HepG2 (cell line): ENCODE data around the gene AGR2. TPM values are rescaled to one million over a fixed set of nuclear protein-coding genes. Genes with fewer than 3 reads are reported as not detected.

Experiments
- ATAC-seq: fragments of 200-7000 bp; cut with Tn5 transposase; 3 replicates; pipeline ENCODE4 v1.9.1; 2020; ENCODE audit warnings: mild to moderate bottlenecking, moderate library complexity
- BruUV-seq: library from RNA; stranded (reverse); fragments of 400-500 nt; replicated peaks from 2 replicates; lab custom pipeline; 2021; lab: Mats Ljungman, UMichigan
- CTCF ChIA-PET: fragments of 300-600 bp; formaldehyde crosslinking; extraction: SDS; loops from one replicate; lab custom pipeline; 2021; ENCODE audit warnings: low total read pairs, inconsistent platforms, low intra/inter-chr PET ratio; lab: Yijun Ruan, JAX
- POLR2A ChIA-PET: fragments of 350-600 bp; sonication (Branson Sonifier 250); formaldehyde crosslinking; loops from one replicate; lab custom pipeline; 2020; ENCODE audit warnings: antibody characterized with exemption, inconsistent platforms; lab: Yijun Ruan, JAX
- DNase-seq: peaks from one replicate; pipeline ENCODE4 v3.0.0-alpha.2; 2015; ENCODE audit warnings: low spot score
- FAIRE-seq: peaks from 3 replicates; lab custom pipeline; 2011; peaks lifted over from hg19 to GRCh38; lab: Jason Lieb, UNC
- H2AFZ ChIP-seq: one replicate; pipeline ENCODE4 v1.6.1; 2011; ENCODE audit warnings: low read length, inconsistent platforms
- H3K27ac ChIP-seq: fragments of 300-600 bp; 3 replicates; pipeline ENCODE4 v1.8.0; 2011; ENCODE audit warnings: mixed run types, mild to moderate bottlenecking, mixed read lengths, low read length, inconsistent platforms; ENCODE audit not compliant: insufficient read depth; ENCODE audit errors: extremely low read length
- H3K27me3 ChIP-seq, 2 experiments: fragments of 200-600 bp in 1 of 2; 2 replicates in 1 of 2; 3 replicates in 1 of 2; pipeline versions ENCODE4 v1.6.0 to v1.8.0; 2011; ENCODE audit warnings: low read length in 2 of 2, mild to moderate bottlenecking in 2 of 2, moderate library complexity in 2 of 2, inconsistent platforms in 1 of 2; ENCODE audit not compliant: insufficient read depth in 2 of 2, control insufficient read depth in 1 of 2
- H3K36me3 ChIP-seq, 2 experiments: fragments of 200-600 bp in 1 of 2; replicated peaks in 1 of 2; 2 replicates in 1 of 2; 3 replicates in 1 of 2; pipeline versions ENCODE4 v1.5.1 to v1.8.0; 2011; ENCODE audit warnings: low read length in 2 of 2, inconsistent platforms in 1 of 2; ENCODE audit not compliant: insufficient read depth in 2 of 2, control insufficient read depth in 1 of 2
- H3K4me1 ChIP-seq: 2 replicates; pipeline ENCODE4 v1.5.1; 2012; ENCODE audit warnings: low read length, inconsistent platforms; ENCODE audit not compliant: insufficient read depth
- H3K4me2 ChIP-seq: 2 replicates; pipeline ENCODE4 v1.6.0; 2011; ENCODE audit warnings: low read depth, low read length, inconsistent platforms
- H3K4me3 ChIP-seq, 3 experiments: fragments of 200-600 bp in 1 of 3; sonication (generic), shearing (Covaris generic) in 1 of 3; replicated peaks in 1 of 3; 2 replicates each; pipeline ENCODE4 v1.5.1; 2011 to 2016; ENCODE audit warnings: low read length in 3 of 3, inconsistent platforms in 2 of 3, low read depth in 2 of 3, mild to moderate bottlenecking in 2 of 3, control low read depth in 1 of 3, mixed read lengths in 1 of 3; ENCODE audit not compliant: insufficient read depth in 1 of 3
- H3K79me2 ChIP-seq: one replicate; pipeline ENCODE4 v1.6.1; 2011; ENCODE audit warnings: low read length, inconsistent platforms; ENCODE audit not compliant: insufficient read depth
- H3K9ac ChIP-seq: 2 replicates; pipeline ENCODE4 v1.6.0; 2011; ENCODE audit warnings: mild to moderate bottlenecking, low read depth, low read length, inconsistent platforms; ENCODE audit not compliant: insufficient read depth
- H3K9me3 ChIP-seq: 2 replicates; pipeline ENCODE4 v1.5.1; 2012; ENCODE audit warnings: mild to moderate bottlenecking, low read length
- H4K20me1 ChIP-seq: 2 replicates; pipeline ENCODE4 v1.6.0; 2011; ENCODE audit warnings: inconsistent platforms, mild to moderate bottlenecking, low read length, moderate library complexity; ENCODE audit not compliant: insufficient read depth
- GPN1 ChIP-seq: sonication (generic); formaldehyde crosslinking; IDR thresholded peaks from 2 replicates; pipeline ENCODE4 v1.5.1; 2020; ENCODE audit warnings: missing genetic modification reagents, borderline replicate concordance
- HNRNPLL ChIP-seq: fragments of 200-400 bp; formaldehyde crosslinking; IDR thresholded peaks from 2 replicates; pipeline ENCODE4 v1.6.1; 2017; ENCODE audit warnings: mild to moderate bottlenecking, low read depth, low read length; ENCODE audit not compliant: poor library complexity, severe bottlenecking
- MBD4 ChIP-seq: IDR thresholded peaks from 2 replicates; pipeline ENCODE4 v1.6.1; 2012; ENCODE audit warnings: low read length, inconsistent platforms, borderline replicate concordance
- TAF1 ChIP-seq: sonication (generic); formaldehyde crosslinking; IDR thresholded peaks from 2 replicates; pipeline ENCODE4 v1.4.0; 2020; ENCODE audit warnings: missing genetic modification reagents
- TCF7L2 ChIP-seq: IDR thresholded peaks from 2 replicates; pipeline ENCODE4 v1.6.1; 2011; ENCODE audit warnings: mild to moderate bottlenecking, low read depth, low read length, moderate library complexity
- UBTF ChIP-seq: sonication (generic); formaldehyde crosslinking; IDR thresholded peaks from 2 replicates; pipeline ENCODE4 v1.4.0; 2020; ENCODE audit warnings: mild to moderate bottlenecking, missing genetic modification reagents
- ZNF484 ChIP-seq: sonication (generic); formaldehyde crosslinking; IDR thresholded peaks from 2 replicates; pipeline ENCODE4 v1.5.1; 2020; ENCODE audit warnings: mild to moderate bottlenecking, low read depth, missing genetic modification reagents, borderline replicate concordance
- ZNF510 ChIP-seq: sonication (generic); formaldehyde crosslinking; IDR thresholded peaks from 2 replicates; pipeline ENCODE4 v1.4.0; 2020; ENCODE audit warnings: low read depth, mild to moderate bottlenecking, missing genetic modification reagents
- ZNF775 ChIP-seq: sonication (generic); formaldehyde crosslinking; IDR thresholded peaks from 2 replicates; pipeline ENCODE4 v1.4.0; 2020; ENCODE audit warnings: missing genetic modification reagents, mild to moderate bottlenecking, moderate library complexity, borderline replicate concordance
- in situ Hi-C: cut with HindIII; loops from 2 replicates; pipeline ENCODE4 v1.10.0; 2017; ENCODE audit warnings: low pct_unique_long_range_greater_than_20kb; ENCODE audit not compliant: extremely low pct_ligation_motif_present
- intact Hi-C: fragments of 100-400 bp; cut with micrococcal nuclease; formaldehyde crosslinking; loops from one replicate; pipeline ENCODE4 v1.10.0; 2022; ENCODE audit not compliant: unreplicated experiment
- polyA plus RNA-seq, 8 experiments: library from polyadenylated mRNA; depleted of rRNA in 3 of 8; stranded (reverse) in 7 of 8; unstranded in 1 of 8; fragments of >200 nt; fragmentation: Illumina TruSeq in 4 of 8; extraction: Trizol in 4 of 8; gene quantifications; 2 replicates each; pipeline versions ENCODE4 v1.2.1 to v1.2.3, GENCODE V29; 2011 to 2016; ENCODE audit warnings: low read depth in 4 of 8, missing spikeins in 1 of 8, mixed read lengths in 1 of 8; ENCODE audit not compliant: insufficient read depth in 1 of 8
- total RNA-seq, 5 experiments: library from RNA; depleted of rRNA; stranded (reverse); fragments of >200 nt; fragmentation: Illumina TruSeq; extraction: Trizol; gene quantifications; 2 replicates each; pipeline ENCODE4 v1.2.3, GENCODE V29; 2016; ENCODE audit warnings: low read depth in 1 of 5
- TF ChIP-seq, protein P1 (sequence below): sonication (generic); formaldehyde crosslinking; conservative IDR thresholded peaks from 2 replicates; pipeline ENCODE4 v1.4.0; 2020; ENCODE audit warnings: missing genetic modification reagents
- TF ChIP-seq, protein P2 (sequence below): sonication (generic); formaldehyde crosslinking; IDR thresholded peaks from 2 replicates; pipeline ENCODE4 v1.5.0; 2020; ENCODE audit warnings: mild to moderate bottlenecking, missing genetic modification reagents
- TF ChIP-seq, protein P3 (sequence below): sonication (generic); formaldehyde crosslinking; IDR thresholded peaks from 2 replicates; pipeline ENCODE4 v1.4.0; 2020; ENCODE audit warnings: mild to moderate bottlenecking, missing genetic modification reagents

AGR2 gene
- total and polyA plus RNA-seq, 2 of the 13 experiments (the other 11 are each of a cell fraction or from before 2014, with no cell fraction given): 1.7 to 2.9 TPM

- H3K4me3 ChIP-seq: no peak overlapping the region
- DNase-seq (no peak), ATAC-seq (no peak), FAIRE-seq (no peak)
- H4K20me1 ChIP-seq: no peaks in the 10 kb centered on the region
- no peaks in the 10 kb centered on the region for H3K36me3 ChIP-seq
- ChIA-PET CTCF (no interaction called here), POLR2A (no interaction called here)
- no peak overlapping the region for H3K9ac ChIP-seq
- no TSS peak for BruUV-seq
- H3K79me2 ChIP-seq: no peaks in the 10 kb centered on the region
- H3K4me2 ChIP-seq: no peak overlapping the region
- intact Hi-C loops (no loop called here), in situ Hi-C loops (no loop called here)
- no peaks in the 10 kb centered on the region for H3K9me3 ChIP-seq
- H3K27me3 ChIP-seq: no peaks in the 10 kb centered on the region
- TF ChIP-seq TCF7L2: no peak
- TF ChIP-seq, protein P1, sequence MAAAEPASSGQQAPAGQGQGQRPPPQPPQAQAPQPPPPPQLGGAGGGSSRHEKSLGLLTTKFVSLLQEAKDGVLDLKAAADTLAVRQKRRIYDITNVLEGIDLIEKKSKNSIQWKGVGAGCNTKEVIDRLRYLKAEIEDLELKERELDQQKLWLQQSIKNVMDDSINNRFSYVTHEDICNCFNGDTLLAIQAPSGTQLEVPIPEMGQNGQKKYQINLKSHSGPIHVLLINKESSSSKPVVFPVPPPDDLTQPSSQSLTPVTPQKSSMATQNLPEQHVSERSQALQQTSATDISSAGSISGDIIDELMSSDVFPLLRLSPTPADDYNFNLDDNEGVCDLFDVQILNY: no peak
- TF ChIP-seq UBTF (CRISPR knock-in tag): no peak
- TF ChIP-seq, protein P2, sequence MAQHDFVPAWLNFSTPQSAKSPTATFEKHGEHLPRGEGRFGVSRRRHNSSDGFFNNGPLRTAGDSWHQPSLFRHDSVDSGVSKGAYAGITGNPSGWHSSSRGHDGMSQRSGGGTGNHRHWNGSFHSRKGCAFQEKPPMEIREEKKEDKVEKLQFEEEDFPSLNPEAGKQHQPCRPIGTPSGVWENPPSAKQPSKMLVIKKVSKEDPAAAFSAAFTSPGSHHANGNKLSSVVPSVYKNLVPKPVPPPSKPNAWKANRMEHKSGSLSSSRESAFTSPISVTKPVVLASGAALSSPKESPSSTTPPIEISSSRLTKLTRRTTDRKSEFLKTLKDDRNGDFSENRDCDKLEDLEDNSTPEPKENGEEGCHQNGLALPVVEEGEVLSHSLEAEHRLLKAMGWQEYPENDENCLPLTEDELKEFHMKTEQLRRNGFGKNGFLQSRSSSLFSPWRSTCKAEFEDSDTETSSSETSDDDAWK: no peak
- no peak for TF ChIP-seq GPN1
- TF ChIP-seq ZNF775 (CRISPR knock-in tag): no peak
- no peak for TF ChIP-seq HNRNPLL
- TF ChIP-seq TAF1 (CRISPR knock-in tag): no peak
- TF ChIP-seq ZNF510 (CRISPR knock-in tag): no peak
- TF ChIP-seq, protein P3, sequence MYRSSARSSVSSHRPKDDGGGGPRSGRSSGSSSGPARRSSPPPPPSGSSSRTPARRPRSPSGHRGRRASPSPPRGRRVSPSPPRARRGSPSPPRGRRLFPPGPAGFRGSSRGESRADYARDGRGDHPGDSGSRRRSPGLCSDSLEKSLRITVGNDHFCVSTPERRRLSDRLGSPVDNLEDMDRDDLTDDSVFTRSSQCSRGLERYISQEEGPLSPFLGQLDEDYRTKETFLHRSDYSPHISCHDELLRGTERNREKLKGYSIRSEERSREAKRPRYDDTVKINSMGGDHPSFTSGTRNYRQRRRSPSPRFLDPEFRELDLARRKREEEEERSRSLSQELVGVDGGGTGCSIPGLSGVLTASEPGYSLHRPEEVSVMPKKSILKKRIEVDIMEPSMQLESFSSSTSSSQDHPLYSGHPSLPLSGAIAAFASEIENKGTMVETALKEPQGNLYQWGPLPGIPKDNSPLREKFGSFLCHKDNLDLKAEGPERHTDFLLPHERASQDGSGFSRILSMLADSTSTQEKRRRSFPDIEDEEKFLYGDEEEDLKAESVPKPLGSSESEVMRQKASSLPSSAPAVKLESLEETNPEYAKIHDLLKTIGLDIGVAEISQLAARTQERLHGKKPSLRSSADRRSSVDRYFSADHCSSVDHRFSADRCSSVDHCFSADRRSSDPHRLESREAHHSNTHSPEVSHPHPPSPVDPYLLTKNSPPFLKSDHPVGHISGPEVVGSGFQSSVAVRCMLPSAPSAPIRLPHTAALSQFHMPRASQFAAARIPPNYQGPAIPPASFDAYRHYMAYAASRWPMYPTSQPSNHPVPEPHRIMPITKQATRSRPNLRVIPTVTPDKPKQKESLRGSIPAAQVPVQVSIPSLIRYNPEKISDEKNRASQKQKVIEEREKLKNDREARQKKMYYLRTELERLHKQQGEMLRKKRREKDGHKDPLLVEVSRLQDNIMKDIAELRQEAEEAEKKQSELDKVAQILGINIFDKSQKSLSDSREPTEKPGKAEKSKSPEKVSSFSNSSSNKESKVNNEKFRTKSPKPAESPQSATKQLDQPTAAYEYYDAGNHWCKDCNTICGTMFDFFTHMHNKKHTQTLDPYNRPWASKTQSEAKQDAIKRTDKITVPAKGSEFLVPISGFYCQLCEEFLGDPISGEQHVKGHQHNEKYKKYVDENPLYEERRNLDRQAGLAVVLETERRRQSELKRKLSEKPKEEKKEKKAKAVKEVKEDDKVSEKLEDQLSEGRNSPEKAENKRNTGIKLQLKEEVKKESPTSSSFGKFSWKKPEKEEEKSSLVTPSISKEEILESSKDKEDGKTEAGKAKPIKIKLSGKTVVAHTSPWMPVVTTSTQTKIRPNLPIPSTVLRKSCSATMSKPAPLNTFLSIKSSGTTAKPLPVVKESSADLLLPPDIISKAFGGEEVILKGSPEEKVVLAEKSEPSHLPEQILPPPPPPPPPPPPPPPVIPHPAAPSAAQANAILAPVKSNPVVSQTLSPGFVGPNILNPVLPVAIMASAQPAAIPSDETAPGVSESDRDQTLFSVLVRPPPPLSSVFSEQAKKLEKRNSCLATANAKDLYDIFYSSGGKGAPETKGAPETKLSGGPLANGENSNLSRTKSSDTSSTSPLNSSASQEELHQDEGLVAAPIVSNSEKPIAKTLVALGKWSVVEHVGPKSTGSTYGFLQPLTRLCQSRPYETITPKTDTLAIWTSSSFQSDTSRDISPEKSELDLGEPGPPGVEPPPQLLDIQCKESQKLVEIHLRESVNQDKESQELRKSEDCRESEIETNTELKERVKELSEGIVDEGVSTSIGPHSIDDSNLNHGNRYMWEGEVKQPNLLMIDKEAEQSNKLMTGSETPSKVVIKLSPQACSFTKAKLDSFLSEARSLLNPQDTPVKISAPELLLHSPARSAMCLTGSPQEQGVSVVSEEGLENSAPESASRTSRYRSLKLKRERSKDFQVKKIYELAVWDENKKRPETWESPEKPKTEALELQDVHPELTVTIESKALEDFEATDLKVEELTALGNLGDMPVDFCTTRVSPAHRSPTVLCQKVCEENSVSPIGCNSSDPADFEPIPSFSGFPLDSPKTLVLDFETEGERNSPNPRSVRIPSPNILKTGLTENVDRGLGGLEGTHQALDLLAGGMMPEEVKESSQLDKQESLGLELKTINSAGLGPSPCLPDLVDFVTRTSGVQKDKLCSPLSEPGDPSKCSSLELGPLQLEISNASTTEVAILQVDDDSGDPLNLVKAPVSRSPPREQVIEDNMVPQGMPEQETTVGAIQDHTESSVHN (CRISPR knock-in tag): no peak
- TF ChIP-seq MBD4: no peak
- TF ChIP-seq ZNF484: no peak
- no peak overlapping the region for H3K27ac ChIP-seq
- H3K4me1 ChIP-seq: no peaks in the 10 kb centered on the region
- no peak overlapping the region for H2AFZ ChIP-seq
These were observed 29.8 kb downstream of the AGR2 start for GRCh38 chr7:16774986-16775385.
